ENCODE results near the gene TTC4.

DNA sequence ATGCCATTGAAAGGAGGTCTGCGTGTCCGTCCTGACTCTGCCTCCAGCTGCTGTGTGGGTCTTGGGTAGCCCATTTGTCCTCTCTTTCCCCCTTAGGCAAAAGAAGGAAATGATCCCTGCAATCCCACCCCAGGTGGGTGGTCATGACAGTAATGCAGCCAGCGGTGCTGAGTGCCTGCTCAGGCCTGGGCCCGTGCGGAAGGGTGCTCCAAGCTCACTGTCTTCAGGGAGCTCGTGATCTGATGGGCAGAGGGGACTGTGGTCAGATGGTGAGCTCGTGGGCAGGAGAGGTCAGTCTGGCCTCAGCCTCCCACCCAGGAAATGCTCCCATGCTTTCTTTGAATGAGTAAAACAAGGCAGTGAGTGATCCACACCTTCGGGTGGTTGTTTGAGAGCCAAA is 35.3 kb upstream of the TTC4 start:
- TF ChIP-seq CTCF (conservative IDR thresholded peaks at IDR 0.05; ENCODE audit: low read depth, low read length) (no peak), RFX5 (IDR thresholded peaks at IDR 0.05; ENCODE audit: low read depth, low read length) (no peak), POLR2A (IDR thresholded peaks at IDR 0.05; ENCODE audit: low read depth, low read length) (no peak), BHLHE40 (IDR thresholded peaks at IDR 0.05; ENCODE audit: low read depth, low read length) (no peak), RCOR1 (IDR thresholded peaks at IDR 0.05; ENCODE audit: insufficient replicate concordance, low read length) (no peak), MXI1 (IDR thresholded peaks at IDR 0.05; ENCODE audit: borderline replicate concordance, low read depth, low read length) (no peak), NFE2L2 (IDR thresholded peaks at IDR 0.05; ENCODE audit: low read depth, low read length) (no peak), USF2 (IDR thresholded peaks at IDR 0.05; ENCODE audit: low read depth, low read length) (no peak), RAD21 (IDR thresholded peaks at IDR 0.05; ENCODE audit: low read length) (no peak), MAFK (IDR thresholded peaks at IDR 0.05; ENCODE audit: low read depth, low read length) (no peak)
- TF ChIP-seq, protein P1, sequence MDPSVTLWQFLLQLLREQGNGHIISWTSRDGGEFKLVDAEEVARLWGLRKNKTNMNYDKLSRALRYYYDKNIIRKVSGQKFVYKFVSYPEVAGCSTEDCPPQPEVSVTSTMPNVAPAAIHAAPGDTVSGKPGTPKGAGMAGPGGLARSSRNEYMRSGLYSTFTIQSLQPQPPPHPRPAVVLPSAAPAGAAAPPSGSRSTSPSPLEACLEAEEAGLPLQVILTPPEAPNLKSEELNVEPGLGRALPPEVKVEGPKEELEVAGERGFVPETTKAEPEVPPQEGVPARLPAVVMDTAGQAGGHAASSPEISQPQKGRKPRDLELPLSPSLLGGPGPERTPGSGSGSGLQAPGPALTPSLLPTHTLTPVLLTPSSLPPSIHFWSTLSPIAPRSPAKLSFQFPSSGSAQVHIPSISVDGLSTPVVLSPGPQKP (IDR thresholded peaks at IDR 0.05; ENCODE audit: borderline replicate concordance, low read depth, low read length) = no peak

Measured in IMR-90 (cell line).